Stimulated activated naive CD4-positive, alpha-beta T cell (primary cell): ENCODE measurements around the gene FEM1B.

Experiments used
- DNase-seq, 6 experiments: peaks; one replicate each; lab custom pipeline; 2025; lab: John Stamatoyannopoulos, UW

Gene FEM1B

DNA sequence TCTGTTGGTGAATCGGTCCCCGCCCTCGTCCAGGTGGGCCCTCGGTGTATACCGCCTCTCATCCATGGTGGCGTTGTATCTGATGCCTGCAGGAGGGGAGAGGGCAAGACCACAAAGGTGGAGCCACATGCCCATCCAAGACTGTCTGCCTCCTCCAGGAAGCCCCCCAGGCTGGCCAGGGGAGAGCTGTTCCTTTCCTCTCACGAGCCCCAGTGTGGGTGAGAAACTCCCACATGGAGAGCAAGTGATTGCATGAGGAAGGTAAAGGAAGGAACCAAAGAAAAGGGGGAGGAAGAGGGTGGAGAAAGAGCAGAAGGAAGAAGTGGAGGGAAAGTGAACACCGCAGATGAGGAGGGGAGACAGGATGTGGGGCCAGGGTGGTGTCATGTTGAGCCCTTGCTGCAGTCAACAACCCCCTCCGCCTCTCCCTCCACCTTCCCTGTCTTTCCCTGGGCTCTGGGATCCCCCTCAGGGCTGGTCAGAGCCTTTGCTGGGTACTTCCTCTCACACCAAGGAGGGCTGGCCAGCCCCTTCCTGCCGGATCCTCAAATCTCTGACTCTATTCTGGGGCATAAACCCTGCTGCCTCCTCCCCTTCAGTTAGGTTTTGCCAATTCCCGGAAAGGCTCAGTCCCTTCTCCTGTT, 49.3 kb downstream of the FEM1B start:
- no peak for DNase-seq

DNA sequence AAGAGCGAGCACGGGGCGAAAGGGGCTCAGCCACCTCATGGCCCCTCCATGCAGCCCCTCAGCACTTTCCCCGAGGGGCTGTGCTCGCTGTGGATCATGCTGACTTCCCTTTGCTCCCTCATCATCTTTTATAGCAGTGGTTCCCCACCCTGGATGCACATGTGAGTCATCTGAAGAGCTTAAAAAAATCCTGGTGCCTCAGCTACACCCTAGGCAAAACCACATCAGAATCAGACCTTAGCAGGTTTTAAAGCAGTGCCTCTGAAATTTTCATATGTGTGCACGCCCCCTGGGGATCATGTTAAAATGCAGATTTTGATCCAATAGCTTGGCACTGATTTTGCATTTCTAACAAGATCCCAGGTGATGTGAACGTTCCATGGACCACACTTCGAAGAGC, 50.9 kb downstream of the FEM1B start:
- no peak for DNase-seq

DNA sequence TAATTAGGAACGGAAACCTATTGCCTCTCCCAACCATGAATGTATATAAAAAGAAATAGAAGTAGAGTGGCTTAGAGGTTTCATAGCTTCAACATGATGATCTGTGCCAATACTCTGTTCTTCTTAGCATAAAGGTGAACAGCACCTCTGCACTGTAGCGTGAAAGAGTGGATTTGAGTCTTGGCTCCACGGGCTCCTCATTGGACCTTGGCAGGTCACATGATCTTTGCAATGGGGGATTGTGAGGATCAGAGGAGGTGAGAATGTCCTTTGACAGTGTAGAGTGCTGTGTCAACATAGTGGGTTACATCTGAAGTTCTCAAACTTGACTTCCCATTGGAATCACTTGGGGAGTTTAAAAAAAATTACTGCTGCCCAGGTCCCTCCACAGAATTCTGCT, 51.4 kb downstream of the FEM1B start:
- DNase-seq: no peak

DNA sequence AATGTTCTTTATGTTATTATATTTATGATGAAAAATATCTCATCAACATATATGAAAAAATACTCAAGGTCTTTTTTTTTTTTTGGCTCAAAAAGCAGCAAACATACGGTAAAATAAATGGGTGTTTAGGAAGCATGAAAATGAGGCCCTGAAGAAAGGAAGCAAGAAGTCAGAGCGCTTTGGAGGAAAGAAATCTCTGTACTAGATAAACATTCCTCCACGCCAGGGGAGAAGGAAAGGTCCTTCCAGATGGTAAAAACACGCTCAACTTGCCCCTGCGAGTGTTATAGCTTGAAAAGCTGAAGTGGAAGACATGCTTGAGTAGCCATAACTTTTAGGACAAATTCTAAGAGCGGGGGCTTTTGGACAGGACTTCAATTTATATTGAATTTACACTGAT, 52.9 kb downstream of the FEM1B start:
- DNase-seq: no peak

DNA sequence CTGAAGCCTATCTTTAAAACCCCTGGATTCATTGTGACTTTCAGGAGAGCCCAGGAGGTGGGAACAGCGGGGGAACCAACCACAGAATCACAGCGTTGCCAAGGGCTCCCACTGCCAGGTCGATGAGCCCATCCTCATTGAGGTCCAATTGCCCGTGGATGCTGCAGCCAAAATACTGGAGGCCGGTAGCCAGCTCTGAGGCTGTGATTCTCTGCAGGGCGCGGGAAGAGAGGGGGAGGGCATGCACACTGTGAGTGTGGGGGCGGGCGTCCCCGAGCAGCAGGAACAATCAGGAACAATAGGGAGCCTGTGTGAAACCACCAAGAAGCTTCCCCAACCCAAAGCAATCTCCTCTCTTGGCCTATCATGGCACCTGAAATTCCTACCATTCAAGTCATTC, 53.4 kb downstream of the FEM1B start:
- DNase-seq: no peak

DNA sequence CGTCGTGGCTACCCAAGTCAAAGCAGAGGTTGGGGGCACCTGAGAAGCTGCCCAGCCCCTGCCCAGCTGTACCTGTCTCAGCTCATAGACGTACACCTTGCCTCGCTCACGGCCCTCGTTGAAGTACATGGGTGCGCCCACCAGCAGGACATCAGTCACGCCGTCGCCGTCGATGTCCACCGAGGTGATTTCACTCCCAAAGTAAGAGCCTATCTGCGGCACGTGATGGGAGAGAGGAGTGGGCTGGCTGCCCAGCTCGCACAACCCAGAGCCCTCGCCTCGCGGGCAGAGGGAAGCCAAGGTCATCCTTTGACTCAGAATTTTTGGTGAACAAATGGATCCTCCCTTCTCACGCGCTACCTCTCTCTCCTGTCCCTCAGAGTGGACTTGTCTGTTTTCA, 54.7 kb downstream of the FEM1B start:
- no peak for DNase-seq

DNA sequence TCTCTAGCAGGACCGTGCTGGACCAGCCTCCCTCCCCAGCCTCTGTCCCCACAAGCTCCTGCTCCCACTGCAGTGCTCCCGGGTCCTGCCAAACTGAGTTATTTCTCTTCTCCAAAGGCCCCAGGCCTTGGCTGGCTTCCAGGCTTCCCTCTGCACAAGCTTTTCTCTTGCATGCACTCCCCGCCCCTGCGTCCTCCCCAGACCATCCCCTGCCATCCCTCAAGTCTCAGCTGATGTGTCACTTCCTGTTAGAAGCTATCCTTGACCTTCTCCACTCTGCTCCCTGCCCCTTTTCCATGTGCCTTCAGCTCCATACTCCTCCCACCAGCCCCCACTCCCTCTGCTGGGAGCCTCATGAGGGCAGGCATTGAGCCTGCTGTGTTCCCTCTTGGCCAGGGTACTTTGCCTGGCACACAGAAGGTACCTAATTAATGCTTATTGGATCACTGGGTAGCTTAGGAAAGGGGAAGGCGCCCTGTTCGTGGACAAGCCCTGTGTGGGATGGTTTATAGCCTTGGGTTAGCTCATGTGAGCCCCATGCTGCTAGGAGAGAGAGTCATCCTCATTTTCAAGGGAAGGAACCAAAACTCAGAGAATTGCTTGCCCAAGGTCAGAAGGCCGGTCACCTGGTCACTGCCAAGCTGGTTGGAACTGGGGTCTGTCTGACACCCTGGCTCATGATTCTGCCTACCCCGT, 56.4 kb downstream of the FEM1B start:
- no peak for DNase-seq

DNA sequence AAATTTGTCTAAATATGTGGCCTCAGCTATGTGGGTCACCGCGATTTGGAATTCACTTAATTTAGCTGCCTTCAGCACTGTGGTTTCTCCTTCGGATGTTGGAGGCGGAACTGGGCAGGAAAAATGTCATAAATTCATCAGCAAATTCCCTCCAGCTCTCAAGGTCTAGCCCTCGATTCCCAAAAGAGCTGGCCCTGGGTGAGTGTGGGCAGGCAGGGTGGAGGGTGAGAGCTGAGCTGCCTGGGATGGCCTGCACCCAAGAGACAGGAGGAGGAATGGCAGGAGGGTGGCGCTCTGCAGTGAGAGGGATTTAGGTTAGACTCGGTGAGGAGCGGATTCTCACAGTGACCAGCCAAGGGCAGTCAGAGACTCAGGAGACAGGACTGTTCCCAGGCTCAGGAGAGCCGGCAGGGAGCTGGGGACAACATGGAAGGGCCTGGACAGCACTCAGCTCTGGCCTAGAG, 57.1 kb downstream of the FEM1B start:
- DNase-seq: no peak

DNA sequence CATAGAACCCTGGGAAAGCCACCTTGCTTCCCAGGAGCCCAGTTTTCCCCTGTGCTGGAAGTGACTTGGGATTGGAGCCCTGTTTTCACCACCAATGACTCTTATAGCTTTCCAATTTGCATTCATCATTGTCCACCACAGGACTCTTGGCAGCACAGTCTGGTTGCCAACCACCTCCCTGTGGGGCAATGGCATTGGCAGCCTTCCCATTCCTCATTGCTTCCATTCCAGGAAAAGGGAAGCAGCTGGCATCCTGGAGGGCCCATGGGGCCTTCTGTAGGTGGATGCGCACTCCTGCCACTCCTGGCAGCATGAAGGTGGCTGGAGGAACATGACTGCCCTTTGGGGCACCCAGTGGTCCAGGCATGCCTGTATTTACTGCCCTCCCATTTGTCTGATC, 57.7 kb downstream of the FEM1B start:
- no peak for DNase-seq

DNA sequence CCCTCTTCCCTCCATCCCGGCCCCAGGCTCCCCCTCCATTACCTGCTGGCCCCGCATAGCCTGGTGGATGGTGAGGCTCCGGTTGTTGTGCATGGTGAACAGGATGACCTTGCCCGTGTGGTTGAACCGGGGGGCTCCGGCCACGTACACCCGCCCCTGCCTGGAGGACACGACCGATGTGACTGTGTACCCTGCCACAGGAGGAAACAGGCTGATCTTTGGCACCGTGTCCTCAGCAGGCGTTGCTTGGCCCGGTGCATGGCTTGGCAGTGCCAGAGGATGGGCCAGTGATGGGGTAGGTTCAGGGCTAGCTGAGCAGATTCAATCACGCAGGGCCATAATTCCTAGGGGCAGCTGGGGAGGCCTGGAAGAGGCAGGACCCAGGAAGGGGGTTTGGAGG, 58.1 kb downstream of the FEM1B start:
- no peak for DNase-seq

DNA sequence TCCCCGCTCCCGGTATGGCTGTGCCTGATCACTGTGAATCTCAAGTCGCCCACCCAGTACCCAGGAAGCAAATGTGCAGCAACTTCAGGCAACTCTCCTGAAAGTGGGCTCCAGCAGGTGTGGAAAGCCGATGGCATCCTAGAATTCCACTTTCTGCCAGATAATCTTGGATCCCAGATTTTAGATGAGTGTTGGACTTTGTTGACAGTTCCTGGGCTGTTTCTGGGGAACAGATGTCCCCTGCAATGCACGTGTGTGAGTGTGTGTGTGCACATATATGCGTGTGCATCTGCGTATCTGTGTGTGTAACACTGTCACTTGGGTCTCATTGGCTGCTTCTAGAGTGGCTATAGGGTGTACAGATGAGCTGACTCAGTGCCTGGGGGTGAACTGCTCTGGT, 59.0 kb downstream of the FEM1B start:
- no peak for DNase-seq

DNA sequence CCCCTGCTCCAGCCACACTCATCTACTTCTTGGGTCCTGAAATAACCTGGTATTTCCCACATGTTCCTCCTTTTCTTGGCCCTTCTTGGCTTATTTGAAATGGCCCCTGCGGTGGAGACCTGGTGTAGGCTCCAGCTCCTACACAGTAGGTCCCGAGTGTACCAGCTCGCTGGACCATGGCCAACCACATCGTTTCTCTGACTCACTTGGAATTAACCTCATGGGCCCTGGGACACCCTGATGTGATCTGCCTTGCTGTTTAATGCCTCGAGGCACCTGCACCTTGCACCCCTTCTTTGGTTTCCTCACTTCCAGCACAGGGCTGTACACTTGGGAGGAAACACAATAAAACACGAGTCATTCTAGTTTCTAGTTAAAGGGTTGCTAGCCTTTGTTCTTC, 60.3 kb downstream of the FEM1B start:
- DNase-seq: no peak

DNA sequence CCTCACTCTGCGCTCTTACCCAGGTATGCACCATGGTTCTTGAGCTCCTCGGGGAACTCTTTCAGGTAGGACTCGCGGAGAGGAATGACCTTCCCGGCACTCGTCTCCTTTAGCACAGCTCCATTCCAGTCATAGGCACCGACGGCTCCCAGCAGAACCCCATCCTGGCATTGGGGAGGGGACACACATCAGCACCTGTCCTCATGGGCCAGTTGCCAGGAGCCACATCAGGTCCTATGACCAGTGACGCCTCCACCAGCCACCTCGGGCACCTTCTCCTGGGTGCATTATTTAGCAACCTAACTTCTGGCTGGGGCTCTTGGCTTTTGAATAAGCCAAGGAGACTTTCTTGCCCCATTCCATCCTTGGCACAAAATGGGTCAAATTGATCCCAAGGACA, 61.9 kb downstream of the FEM1B start:
- DNase-seq: no peak

DNA sequence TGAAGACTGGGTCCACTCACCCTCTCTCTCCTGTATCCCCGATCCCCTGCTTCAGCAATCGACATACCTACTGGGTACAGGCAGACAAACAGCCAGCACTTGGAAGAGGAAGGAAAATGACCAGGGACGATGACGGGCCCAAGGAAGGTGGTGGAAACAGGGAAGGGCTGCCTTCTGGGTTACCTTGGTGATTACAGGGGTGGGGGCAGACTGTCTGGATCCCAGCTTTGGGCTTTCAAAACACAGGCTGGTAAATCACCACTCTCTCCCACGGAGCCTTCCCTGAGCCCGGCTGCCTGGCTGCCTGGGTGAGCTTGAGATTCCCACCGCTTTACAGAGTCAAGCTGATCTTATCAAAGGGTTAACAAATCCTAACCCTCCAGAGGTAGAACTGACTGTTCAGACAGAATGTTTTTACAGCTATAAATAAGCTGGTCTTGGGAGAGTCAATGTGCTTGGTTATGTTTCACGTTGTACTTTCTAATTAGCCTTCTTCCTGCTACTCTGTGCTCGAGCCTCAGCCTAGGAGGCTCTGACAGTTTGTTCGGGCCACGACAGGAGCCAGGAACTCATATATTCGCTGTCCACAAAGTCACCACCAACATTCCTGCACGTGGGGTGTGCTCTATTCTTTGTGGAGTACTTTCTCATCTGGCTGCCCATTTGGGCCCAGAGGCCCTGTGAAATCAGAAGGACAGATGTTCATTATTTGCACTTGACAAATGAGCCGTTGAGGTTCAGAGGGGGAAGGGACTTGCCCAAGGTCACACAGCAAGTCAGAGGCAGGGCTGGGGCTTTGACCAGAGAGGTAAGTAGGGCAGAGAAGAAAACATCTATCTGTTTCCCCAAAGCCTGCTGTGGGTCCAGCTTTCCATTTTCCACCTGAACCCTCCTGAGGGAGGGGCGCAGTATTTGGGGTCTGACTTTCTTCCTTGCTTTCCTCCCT, 63.5 kb downstream of the FEM1B start:
- no peak for DNase-seq

DNA sequence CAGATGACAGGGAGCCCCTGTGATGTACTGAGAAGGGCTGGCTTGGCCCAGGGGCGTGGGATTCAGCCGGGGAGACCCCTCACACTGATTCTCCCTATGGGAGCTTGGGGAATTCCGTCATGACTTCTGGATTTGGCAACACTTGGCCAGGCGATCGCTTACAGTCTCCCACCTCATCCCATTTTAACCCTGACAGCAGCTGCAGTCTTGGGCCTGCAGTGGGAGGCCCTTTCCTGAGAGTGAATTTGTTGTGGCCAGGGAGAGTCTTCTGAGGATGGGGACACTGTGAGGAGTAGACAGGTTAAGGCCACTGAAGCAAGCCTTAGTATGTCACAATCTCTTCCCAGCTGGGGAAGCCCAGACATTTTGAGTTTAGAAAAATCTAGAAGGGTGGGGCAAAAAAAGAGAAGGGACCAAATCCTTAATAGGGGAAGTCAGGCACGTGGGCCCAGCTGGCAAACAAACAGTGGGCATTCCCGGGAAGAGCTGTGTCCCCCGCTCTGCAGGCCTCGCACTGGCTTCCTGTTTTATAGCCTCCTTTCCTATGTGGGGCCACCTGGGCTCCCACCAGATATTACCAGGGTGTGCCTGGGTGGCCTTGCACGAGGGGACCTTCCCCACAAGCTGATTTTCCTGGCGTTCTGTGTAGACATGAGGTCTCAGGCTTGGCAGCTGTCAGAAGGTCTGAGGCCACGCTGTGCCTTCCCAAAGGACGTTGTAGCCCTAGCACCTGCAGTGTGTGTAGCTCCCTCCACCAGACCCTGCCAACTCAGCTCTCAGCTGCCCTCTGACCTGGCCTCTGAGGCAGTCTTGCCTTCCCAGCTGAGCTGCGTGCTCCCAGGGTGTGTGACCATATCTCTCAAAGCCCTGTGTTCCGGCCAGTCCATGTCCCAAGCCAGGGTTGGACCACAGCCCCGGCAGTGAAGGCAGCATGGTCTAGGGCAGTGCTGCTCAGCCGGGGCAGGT, 64.5 kb downstream of the FEM1B start:
- no peak for DNase-seq

DNA sequence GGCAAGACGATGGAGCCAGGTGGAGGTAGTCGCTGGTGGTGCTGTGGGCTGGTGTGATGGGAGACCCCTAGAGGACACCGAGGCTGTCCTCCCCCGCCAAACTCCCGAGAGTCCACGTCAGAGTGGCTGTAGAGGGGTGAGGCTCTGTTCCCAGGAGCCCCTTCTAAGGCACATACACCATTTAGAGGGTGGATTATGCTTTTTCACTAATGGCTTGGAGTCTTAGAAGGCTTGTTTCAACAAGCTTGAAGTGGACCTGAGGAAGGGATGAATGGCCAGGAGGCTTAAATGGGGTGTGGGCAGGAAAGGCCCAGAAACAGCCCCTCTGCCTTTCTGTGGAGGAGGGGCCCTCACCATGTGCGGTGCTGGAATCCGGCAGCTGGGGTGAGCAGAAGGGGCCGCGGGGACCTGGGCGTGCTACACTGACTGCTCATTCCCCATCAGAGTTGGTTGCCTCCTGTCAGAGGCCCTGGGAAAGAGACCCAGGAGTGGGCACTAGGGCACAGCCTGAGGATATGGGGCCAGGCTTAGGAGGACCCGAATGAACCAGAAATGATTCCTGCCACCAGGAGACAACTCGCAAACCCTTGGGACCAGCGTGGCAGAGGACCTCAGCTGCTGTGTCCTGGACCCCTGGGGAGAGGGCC, 66.2 kb downstream of the FEM1B start:
- DNase-seq: no peak

DNA sequence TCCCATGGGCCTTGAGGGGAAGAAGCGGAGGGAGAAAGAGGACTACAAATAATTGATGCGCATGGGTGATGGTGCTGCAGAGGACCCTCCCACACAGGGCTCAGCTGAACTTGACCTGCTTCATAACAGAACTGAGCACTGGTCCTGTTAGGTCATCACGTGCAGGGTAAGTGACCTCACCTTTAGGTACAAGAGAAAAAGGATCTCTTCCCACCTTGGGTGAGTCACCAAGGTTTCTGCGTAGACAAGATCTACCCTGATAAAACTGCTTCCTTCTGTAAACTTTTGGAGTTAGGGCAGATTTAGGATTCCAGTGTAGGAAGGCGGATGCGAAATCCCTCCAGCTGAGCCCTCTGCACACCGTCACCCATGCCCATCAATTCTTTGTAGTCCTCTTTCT, 67.1 kb downstream of the FEM1B start:
- no peak for DNase-seq
